Gastrocnemius medialis (tissue), 4 donors: ENCODE data around the gene ZNF653.

Experiments
- CTCF ChIP-seq, 5 experiments: fragments of 450-650 bp in 3 of 5; fragments of 200-600 bp in 2 of 5; sonication (generic) in 2 of 5; IDR thresholded peaks in 4 of 5; conservative IDR thresholded peaks in 1 of 5; 1 replicate in 4 of 5; 2 replicates in 1 of 5; pipeline ENCODE4 v1.5.1; 2016 to 2019; ENCODE audit warnings: antibody characterized with exemption in 5 of 5, mild to moderate bottlenecking in 3 of 5, moderate library complexity in 3 of 5
- POLR2A ChIP-seq, 2 donors: fragments of 450-650 bp; IDR thresholded peaks; one replicate each; pipeline ENCODE4 v1.6.1; 2017; ENCODE audit warnings: antibody characterized with exemption in 2 of 2, mild to moderate bottlenecking in 2 of 2, moderate library complexity in 2 of 2

- TF ChIP-seq CTCF (IDR thresholded peaks at IDR 0.05 in 4 of 5, conservative IDR thresholded peaks at IDR 0.05 in 1 of 5) (no peak), POLR2A (IDR thresholded peaks at IDR 0.05) (peak in 1 of 2 donors; percentile 6)
Measured at GRCh38 chr19:11481534-11482383, 23.9 kb downstream of the ZNF653 start.
